Activated CD8-positive, alpha-beta T cell treated with anti-CD3 and anti-CD28 coated beads for 36 hours (primary cell): ENCODE results near the gene BEAN1. TPM values are rescaled to one million over a fixed set of nuclear protein-coding genes. Genes with fewer than 3 reads are reported as not detected.

Source experiments
- ATAC-seq: fragments of 200-7000 bp; cut with Tn5 transposase; one replicate; pipeline ENCODE4 v1.10.0; 2021; ENCODE audit warnings: mild to moderate bottlenecking, moderate library complexity
- CTCF ChIA-PET: fragments of 350-600 bp; sonication (Branson Sonifier 250); formaldehyde crosslinking; loops from one replicate; lab custom pipeline; 2021; ENCODE audit warnings: antibody characterized with exemption; lab: Charles Lee
- POLR2A ChIA-PET: fragments of 350-600 bp; sonication (Branson Sonifier 250); formaldehyde crosslinking; loops from one replicate; lab custom pipeline; 2021; ENCODE audit warnings: antibody characterized with exemption; lab: Charles Lee
- DNase-seq: peaks from one replicate; pipeline ENCODE4 v3.0.0-alpha.2; 2020
- H3K27ac Mint-ChIP-seq: one replicate; pipeline ENCODE4 v1.8.0; 2021; ENCODE audit warnings: mild to moderate bottlenecking, mixed read lengths
- H3K27me3 Mint-ChIP-seq: one replicate; pipeline ENCODE4 v1.8.0; 2021; ENCODE audit warnings: mixed read lengths
- H3K36me3 Mint-ChIP-seq: one replicate; pipeline ENCODE4 v1.8.0; 2021; ENCODE audit warnings: low read depth, mixed read lengths
- H3K4me1 Mint-ChIP-seq: one replicate; pipeline ENCODE4 v1.8.0; 2021; ENCODE audit warnings: low read depth, mixed read lengths
- H3K4me3 Mint-ChIP-seq: one replicate; pipeline ENCODE4 v1.8.0; 2021; ENCODE audit warnings: mild to moderate bottlenecking, moderate library complexity, mixed read lengths
- H3K9me3 Mint-ChIP-seq: one replicate; pipeline ENCODE4 v1.8.0; 2021; ENCODE audit warnings: mixed read lengths
- intact Hi-C: fragments of 100-400 bp; cut with micrococcal nuclease; formaldehyde crosslinking; loops from one replicate; pipeline ENCODE4 v1.10.0; 2022
- total RNA-seq, 2 experiments: library from RNA; stranded (reverse); gene quantifications; one replicate each; pipeline ENCODE4 v1.2.3, GENCODE V29; 2021
- TF ChIP-seq, protein P1 (sequence below): fragments of 200-600 bp; IDR thresholded peaks from one replicate; pipeline ENCODE4 v1.8.0; 2022; ENCODE audit warnings: antibody characterized with exemption, mild to moderate bottlenecking

The BEAN1 gene
- total RNA-seq, 2 experiments from 2014 or later = not detected

GRCh38 chr16:66416136-66416535, 11.0 kb upstream of the BEAN1 start:
- ChIA-PET CTCF (interaction anchor here (0.6 to 2.0 kb wide), 2 partner anchors 9 kb away, joined by 3 to 8 read pairs; no protein-coding TSS in a partner anchor), POLR2A (no interaction called here)
- no peaks in the 10 kb centered on the region for H3K4me1 Mint-ChIP-seq
- ATAC-seq (no peak), DNase-seq (no peak)
- TF ChIP-seq, protein P1, sequence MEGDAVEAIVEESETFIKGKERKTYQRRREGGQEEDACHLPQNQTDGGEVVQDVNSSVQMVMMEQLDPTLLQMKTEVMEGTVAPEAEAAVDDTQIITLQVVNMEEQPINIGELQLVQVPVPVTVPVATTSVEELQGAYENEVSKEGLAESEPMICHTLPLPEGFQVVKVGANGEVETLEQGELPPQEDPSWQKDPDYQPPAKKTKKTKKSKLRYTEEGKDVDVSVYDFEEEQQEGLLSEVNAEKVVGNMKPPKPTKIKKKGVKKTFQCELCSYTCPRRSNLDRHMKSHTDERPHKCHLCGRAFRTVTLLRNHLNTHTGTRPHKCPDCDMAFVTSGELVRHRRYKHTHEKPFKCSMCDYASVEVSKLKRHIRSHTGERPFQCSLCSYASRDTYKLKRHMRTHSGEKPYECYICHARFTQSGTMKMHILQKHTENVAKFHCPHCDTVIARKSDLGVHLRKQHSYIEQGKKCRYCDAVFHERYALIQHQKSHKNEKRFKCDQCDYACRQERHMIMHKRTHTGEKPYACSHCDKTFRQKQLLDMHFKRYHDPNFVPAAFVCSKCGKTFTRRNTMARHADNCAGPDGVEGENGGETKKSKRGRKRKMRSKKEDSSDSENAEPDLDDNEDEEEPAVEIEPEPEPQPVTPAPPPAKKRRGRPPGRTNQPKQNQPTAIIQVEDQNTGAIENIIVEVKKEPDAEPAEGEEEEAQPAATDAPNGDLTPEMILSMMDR = no peak
- no peak overlapping the region for H3K27ac Mint-ChIP-seq
- peaks cover 8% of the 10 kb centered on the region for H3K9me3 Mint-ChIP-seq
- H3K27me3 Mint-ChIP-seq = no peaks in the 10 kb centered on the region
- no peak overlapping the region for H3K4me3 Mint-ChIP-seq
- intact Hi-C loops = no loop called here
- peaks cover 2% of the 10 kb centered on the region for H3K36me3 Mint-ChIP-seq

GRCh38 chr16:66416939-66417700, 10.0 kb upstream of the BEAN1 start:
- ChIA-PET CTCF (interaction anchor here (1.0 to 1.6 kb wide), 2 partner anchors 11 to 113 kb away, joined by 3 to 4 read pairs; no protein-coding TSS in a partner anchor), POLR2A (no interaction called here)
- Mint-ChIP-seq H3K4me3 (no peak overlapping the region), H3K4me1 (no peaks in the 10 kb centered on the region), H3K27me3 (no peaks in the 10 kb centered on the region), H3K36me3 (no peaks in the 10 kb centered on the region), H3K9me3 (peaks cover 4% of the 10 kb centered on the region), H3K27ac (no peak overlapping the region)
- no peak for ATAC-seq
- TF ChIP-seq, protein P1 = no peak
- DNase-seq = no peak
- intact Hi-C loops = no loop called here

DNA sequence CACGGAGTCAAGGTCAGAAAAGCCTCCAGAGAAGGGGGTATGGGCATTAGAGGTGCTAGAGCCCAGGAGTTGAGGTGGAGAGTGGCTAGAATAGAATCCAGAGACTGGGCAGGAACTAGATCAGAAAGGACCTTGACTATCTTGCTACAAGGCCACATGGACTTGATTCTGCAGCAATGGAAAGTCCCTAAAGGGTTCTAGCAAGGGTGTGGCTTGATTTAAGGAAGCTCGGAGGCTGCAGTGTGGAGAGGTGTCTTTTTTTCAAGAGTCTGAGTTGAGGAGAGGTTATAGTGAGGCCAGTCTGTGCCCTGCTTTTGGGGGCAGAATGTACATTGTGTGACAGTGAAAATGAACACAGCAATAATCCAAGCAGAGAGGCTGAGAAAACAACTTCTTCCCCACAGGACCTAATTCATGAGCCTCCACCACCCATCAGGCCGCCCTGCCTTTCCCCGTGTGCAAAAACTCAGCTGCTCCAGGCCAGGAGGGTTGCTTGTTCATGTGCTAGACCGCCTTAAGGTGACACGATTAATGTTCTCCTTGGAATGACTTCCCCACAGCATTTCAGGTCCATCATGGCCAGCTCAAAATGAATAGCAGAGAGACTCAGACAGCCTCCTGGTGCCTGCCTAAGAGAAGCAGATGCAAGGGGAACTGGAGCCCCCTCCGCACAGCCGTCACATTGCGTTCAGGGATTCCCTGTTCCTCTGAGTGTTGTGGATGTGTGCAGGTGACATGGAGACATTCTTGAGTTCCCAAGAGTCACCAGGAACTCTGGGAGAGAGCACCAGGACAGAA, 8.7 kb upstream of the BEAN1 start:
- Mint-ChIP-seq H3K4me3 (no peak overlapping the region), H3K27ac (no peak overlapping the region), H3K36me3 (no peaks in the 10 kb centered on the region), H3K9me3 (no peaks in the 10 kb centered on the region), H3K27me3 (peaks cover 3% of the 10 kb centered on the region), H3K4me1 (no peaks in the 10 kb centered on the region)
- DNase-seq = no peak
- ChIA-PET CTCF (interaction anchor here (1.6 kb wide), 1 partner anchor 12 kb away, joined by 4 read pairs; no protein-coding TSS in a partner anchor), POLR2A (no interaction called here)
- TF ChIP-seq, protein P1 = no peak
- no peak for ATAC-seq
- intact Hi-C loops = no loop called here

DNA sequence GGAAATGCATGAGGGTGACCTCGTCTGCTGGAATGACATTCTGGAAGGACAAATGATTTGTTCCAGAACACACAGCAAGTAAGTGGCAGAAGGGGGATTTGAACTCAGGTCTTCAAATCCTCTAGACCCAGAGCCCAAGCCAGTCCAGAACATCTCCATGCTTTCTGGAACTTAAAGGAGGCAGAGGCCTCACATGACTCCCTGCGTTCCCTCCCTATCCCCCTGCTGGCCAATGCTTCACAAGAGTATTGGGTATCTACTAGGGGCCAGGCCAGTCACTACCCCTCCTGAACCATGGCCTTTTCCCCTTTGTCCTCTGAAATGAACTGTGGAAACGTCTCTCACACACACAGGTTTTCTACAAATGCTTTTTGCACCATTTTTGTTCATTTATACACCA, 7.6 kb upstream of the BEAN1 start:
- no peak for ATAC-seq
- ChIA-PET POLR2A (no interaction called here), CTCF (no interaction called here)
- intact Hi-C loops = no loop called here
- H3K4me3 Mint-ChIP-seq = no peak overlapping the region
- H3K9me3 Mint-ChIP-seq = no peaks in the 10 kb centered on the region
- H3K27me3 Mint-ChIP-seq = peaks cover 5% of the 10 kb centered on the region
- DNase-seq = no peak
- no peaks in the 10 kb centered on the region for H3K4me1 Mint-ChIP-seq
- TF ChIP-seq, protein P1 = no peak
- no peaks in the 10 kb centered on the region for H3K36me3 Mint-ChIP-seq
- H3K27ac Mint-ChIP-seq = no peak overlapping the region
